Pulmonary artery endothelial cell (primary cell): ENCODE results near the gene KANTR. TPM values are rescaled to one million over a fixed set of nuclear protein-coding genes. Genes with fewer than 3 reads are reported as not detected.

Experiments used
- DNase-seq: peaks from one replicate; pipeline ENCODE4 v3.0.0-alpha.2; 2011; ENCODE audit warnings: low read depth, low spot score
- total RNA-seq: library from RNA; depleted of rRNA; stranded (reverse); fragments of >200 nt; gene quantifications from 2 replicates; pipeline ENCODE4 v1.2.3, GENCODE V29; 2014

Gene KANTR
- total RNA-seq, 1 donor from 2014 or later, result 4.6 TPM

DNA sequence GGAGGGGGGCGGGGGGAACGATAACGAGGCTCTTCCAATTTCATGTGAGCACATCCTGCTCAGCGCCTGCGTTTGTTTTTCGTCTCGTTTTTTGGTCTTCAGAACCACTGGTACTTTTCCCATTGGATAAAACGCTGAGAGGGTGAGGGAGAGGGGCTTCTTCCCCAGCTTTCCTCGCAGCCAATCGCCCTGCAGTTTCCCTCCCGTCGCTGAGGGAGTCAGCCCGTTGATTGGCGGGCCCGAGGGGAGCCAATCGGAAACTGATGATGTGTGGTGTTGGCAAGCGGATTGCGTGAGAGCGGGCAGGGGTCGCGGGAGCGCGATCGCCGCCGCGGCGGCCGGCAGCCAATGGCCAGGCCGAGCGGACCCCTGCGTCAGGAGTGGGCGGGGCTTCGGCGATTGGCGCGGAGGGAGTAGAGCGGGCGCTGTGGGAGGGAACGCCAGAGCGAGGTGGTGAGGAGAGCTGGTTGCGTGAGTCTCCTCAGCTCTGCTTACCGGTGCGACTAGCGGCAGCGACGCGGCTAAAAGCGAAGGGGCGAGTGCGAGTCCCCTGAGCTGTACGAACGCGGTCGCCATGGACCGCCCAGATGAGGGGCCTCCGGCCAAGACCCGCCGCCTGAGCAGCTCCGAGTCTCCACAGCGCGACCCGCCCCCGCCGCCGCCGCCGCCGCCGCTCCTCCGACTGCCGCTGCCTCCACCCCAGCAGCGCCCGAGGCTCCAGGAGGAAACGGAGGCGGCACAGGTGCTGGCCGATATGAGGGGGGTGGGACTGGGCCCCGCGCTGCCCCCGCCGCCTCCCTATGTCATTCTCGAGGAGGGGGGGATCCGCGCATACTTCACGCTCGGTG is 11.8 kb upstream of the KANTR start, which contains the start of gene TSPYL2:
TSPYL2 (plus strand) TSS at position 443 of the 848 bp plus-strand sequence; CDS start at position 575, 132 bp downstream.
- peak; percentile 90 for DNase-seq

DNA sequence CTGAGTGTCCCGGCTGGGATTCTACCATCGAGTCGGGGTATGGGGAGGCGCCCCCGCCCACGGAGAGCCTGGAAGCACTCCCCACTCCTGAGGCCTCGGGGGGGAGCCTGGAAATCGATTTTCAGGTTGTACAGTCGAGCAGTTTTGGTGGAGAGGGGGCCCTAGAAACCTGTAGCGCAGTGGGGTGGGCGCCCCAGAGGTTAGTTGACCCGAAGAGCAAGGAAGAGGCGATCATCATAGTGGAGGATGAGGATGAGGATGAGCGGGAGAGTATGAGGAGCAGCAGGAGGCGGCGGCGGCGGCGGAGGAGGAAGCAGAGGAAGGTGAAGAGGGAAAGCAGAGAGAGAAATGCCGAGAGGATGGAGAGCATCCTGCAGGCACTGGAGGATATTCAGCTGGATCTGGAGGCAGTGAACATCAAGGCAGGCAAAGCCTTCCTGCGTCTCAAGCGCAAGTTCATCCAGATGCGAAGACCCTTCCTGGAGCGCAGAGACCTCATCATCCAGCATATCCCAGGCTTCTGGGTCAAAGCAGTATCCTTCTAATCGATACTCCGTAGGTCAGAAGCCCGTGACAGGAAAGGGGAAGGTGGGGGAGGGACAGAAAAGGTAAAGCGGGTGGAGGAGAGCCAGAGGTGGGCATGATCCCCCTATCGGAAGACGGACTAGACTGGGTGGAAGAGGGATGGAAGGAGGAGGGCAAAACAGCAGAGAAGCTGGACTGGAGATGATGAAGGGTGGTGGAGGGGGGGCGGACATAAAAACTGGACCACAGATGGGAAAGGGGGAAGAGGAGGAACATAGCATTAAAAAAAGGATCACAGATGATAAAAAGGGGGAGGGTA is 10.9 kb upstream of the KANTR start:
- DNase-seq, result no peak

DNA sequence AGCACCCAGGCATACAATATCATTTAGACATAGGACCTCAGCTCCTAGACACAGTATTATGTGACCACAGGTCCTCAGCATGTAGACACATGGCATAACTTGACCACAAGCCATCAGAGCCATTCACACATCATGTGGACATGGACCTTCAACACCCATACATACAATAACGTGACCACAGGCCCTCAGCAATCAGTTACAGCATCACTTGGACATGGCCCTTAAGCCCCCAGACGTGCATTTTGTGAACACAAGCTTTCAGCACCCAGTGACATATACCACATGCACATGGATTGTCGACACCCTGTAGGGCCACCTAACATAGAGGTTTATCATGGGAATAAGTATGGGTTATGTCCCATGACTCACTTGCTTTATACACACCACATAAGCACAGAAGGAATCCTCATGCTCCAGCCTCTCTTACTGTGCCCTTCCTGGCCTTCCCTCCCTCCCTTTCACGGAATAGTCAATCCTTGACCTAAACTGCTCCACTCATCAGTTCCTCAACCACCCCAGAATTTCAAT is 9.8 kb upstream of the KANTR start:
- DNase-seq, result no peak

DNA sequence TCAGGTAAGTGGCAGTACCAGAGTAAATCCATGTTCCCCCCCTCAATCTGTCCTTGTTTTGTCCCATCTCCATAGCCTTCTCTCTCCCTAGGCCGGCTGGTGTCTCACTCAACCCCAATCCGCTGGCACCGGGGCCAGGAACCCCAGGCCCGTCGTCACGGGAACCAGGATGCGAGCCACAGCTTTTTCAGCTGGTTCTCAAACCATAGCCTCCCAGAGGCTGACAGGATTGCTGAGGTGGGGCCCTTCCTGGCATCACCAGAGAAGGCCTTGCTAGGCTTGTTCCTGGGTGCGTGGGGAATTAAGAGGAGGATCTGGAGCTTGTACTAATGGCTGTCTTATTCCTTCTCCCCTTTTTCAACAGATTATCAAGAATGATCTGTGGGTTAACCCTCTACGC is 9.1 kb upstream of the KANTR start:
- no peak for DNase-seq

DNA sequence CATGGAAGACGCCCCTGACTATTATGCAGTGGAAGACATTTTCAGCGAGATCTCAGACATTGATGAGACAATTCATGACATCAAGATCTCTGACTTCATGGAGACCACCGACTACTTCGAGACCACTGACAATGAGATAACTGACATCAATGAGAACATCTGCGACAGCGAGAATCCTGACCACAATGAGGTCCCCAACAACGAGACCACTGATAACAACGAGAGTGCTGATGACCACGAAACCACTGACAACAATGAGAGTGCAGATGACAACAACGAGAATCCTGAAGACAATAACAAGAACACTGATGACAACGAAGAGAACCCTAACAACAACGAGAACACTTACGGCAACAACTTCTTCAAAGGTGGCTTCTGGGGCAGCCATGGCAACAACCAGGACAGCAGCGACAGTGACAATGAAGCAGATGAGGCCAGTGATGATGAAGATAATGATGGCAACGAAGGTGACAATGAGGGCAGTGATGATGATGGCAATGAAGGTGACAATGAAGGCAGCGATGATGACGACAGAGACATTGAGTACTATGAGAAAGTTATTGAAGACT is 8.2 kb upstream of the KANTR start:
- DNase-seq, result no peak

DNA sequence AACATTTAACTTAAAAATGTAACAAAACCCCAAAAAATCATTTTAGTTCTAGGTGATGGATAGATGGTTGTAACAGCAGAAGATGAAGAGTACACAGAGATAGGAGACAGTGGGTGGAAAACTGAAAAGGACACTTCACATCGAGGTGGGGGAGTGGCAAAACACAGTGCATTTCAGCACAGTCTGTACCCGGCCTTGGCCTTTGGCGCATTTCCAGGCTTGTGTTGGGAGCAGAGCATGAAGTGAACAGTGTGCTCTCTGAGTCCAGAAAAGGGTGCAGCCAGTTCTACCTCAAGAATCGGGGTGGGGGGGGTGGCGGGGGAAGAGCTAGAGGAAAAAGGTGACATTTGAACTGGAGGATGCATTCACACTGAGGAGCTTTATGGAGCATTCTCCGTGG is 7.5 kb upstream of the KANTR start:
- DNase-seq, result no peak

DNA sequence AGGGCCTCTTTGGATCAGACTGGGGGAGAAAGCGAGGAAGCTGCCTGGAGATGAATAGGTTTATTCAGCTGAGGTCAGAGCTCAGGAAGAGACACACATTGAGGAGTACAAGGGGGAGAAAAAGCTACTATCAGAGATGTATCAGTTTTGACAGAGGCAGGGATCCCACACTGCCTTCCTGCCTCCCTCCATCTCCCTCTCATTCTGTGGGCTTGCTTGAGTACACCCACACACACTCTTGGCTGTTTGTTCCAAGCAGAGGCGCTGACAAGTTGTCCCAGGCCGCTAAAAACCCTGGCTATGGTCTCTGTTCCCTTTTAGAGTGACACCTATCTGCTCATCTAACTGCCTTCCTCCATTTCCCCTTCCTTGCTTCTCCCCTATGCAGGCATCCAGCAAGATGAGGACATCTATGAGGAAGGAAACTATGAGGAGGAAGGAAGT is 6.5 kb upstream of the KANTR start:
- DNase-seq, result no peak

DNA sequence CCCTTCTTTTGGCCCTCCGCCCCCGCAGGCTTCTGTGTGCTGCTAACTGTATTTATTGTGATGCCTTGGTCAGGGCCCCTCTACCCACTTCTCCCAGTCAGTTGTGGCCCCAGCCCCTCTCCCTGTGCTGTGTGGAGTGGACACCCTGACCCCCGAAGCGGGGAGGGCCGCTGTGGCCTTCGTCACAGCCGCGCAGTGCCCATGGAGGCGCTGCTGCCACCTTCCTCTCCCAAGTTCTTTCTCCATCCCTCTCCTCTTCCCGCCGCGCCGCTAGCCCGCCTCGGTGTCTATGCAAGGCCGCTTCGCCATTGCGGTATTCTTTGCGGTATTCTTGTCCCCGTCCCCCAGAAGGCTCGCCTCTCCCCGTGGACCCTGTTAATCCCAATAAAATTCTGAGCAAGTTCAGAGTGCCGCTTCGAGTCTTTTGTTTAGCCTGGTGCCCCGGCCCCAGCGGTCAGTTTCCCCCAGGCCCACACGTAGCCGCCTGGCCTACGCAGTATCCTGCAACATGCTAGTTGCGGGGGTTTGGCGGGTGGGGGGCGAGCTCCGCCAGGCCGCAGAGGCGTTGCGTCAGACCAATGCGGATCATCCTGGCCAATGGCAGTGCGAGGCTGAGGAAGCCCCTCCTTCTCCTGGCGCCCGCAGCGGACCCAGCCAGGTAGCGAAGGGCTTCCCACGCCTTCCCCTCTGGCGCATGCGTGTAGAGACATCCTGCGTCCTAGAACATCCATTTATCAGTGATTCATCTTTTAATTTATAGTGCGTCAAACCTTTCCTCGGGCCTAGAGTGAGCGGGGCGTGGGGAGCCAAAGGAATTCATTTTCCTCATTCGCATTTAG is 5.6 kb upstream of the KANTR start:
- DNase-seq, result peak; percentile 46

DNA sequence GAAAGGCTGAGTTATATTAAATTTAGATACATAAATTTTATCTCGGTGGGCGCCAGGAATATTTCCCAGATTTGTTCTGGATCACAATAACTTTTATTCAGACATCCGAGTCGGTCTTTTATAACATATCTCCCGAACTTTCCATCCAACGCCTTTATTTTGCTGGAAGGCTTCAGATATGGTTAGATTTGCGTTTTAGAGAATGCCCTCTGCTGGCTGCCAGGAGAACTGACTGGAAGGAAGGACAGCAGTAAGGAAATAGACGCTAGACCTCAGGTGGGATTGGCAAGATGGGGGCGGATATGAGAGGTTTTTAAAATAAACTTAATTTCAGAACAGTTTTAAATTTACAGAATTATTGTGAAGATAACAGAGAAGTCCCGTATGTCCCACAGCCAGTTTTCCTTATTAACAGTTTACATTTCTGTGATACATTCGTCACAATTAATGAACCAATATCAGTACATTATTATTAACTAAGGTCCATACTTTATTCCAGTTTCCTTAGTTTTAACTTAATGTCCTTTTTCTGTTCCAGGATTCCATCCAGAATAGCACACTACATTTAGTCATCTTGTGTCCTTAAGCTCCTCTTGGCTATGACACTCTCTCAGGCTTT is 4.6 kb upstream of the KANTR start:
- DNase-seq, result peak; percentile 19

DNA sequence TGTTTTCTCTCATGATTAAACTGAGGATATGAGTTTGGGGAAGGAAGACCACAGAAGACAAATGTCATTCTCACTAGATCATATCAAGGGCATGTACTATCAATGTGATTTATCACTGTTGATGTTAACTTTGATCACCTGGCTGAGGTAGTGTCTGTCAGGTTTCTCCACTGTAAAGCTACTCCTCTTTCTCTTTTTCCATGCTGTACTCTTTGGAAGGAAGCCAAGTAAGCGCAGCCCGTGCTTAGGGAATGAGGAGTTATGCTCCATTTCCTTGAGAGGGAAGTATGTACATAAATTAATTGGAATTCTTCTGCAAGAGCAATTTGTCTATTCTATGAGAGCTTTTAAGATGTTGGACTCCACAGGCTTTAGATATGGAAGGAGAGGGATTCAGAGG is 4.0 kb upstream of the KANTR start:
- no peak for DNase-seq

DNA sequence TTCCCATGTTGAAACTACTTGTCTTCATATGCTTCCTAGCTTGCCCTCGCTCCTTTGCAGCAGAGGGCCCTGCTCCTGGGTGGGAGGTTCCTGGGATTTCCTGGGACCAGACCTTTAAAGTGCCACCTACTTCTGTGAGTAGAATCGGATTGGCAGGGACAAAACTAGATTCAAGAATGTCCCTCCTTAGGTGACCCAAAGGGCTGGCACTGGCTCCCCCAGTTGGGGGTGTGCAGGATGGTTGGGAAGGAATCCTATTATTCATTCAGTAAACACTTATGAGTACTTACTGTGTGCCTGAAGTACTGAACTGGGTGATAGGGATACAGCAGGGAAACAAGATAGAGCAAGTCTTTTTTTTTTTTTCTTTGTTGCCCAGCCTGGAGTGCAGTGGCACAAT is 2.6 kb upstream of the KANTR start:
- no peak for DNase-seq

DNA sequence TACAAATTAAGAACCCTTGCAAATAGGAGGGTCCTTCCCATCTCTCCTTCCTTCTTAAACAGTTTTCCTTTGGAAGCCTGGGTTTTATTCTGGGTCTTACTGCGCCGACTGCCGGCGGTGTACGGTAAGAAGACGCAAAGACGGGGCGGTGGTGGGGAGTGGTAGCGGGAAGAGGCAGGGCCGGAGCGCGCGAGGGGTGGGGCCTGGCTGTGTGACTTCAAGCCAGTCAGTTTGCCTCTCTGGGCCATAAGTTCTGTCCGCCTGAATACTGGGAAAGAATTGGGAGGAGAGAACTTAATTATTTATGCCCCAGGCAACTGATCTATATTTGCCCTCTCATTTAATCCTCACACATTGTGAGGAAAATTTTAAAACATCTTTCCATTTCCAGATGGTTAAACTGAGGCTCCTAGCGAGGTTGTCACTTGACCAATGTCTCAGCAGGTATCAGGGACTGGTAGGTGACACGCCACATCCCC is 726 bp upstream of the KANTR start:
- peak; percentile 45 for DNase-seq

DNA sequence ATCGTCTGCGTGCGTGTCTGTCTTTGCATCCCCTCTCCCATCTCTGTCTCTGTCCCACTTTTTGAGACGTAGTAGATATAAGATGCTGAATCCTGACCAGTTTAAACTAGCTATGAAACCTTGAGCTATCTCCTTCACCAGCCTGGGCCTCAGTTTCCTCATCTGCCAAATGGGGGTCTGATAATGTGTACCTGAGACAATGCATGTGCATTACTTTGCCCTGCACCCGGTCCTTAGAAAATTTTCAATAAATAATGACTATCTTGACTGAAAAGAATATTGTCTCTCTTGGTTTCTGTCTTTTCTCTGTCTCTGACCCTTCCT is 602 bp downstream of the KANTR start:
- no peak for DNase-seq

DNA sequence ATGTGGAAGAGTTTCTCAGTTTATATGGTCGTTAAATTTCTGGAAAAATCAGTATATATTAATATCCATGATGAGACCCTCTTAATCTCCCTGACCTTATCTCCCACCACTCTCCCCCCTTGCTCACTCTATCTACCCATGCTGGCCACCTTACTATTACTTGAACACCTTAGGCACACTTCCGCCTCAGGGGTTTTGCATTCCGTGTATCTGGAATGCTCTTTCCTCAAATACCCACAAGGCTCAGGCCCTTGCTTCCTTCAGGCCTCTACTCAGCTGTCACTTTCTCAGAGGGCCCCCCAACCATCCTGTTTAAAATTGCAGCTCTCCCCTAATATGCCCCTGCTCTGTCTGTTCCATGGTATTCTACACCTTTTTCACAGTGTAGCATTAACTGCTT is 1.9 kb downstream of the KANTR start:
- DNase-seq, result no peak

DNA sequence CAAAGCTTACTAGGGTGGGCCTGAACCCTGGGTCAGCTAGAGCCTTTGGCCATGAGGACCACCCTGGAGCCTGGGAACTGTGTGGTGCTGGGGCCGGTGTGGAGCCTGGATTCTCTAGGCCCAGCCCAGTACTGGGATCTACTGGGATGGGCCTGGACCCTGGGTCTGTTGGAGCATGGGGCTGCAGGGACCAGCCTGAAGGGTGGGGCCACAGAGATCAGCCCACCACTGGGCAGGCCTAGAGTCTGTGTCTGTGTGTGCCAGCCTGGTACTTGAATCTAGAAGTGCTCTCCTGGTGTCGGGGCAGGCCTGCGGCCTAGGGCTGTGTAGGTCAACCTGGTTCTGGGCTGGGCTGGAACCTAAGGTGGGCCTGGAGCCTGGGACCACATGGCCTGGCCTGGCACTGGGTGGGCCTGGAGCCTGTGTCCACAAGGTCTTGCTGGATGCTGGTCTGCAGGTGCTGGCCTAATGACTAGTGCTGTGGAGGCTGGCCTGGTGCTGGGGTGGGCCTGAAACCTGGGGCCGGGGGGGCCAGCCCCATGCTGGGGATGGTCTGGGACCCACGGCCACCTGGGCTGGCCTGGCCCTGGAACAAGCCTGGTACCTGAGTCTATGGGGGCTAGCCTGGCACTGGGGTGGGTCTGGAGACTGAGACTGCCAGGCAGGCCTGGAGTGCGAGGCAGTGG is 21.1 kb downstream of the KANTR start:
- DNase-seq, result no peak

DNA sequence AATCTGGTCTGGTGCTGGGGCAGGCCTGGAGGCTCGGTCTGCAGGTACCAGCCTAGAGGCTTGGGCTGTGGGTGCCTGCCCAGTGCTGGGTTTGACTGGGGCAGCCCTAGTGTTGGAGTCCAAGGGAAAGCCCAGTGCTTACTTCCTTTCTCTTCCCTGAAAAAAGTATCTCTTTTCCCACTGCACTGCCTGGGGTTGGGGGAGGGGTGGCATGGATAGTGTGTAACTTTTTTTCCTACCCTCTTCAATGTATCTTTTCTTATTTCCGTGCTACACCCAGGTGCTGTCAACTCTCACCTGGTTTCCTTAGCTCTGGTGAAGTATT is 21.6 kb downstream of the KANTR start:
- DNase-seq, result no peak

DNA sequence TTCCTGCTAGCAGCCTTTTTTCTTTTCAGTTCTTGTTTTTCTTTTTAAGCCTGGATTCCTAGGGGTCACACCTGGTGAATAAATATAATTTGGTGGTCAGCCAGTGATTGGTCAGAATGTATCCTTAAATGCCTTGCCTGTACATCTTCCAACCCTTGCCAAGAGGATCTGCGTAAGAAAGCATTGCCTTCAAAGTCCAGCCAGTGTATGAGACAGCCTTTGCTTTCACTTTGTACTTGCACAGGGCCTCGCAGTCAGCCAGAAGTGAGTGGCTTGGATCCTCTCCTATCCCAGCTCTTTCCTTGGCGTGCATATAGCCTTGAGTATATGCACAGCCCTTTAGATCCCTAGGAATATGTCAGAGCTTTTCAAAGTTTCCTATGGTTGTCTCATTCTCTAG is 22.2 kb downstream of the KANTR start:
- no peak for DNase-seq

DNA sequence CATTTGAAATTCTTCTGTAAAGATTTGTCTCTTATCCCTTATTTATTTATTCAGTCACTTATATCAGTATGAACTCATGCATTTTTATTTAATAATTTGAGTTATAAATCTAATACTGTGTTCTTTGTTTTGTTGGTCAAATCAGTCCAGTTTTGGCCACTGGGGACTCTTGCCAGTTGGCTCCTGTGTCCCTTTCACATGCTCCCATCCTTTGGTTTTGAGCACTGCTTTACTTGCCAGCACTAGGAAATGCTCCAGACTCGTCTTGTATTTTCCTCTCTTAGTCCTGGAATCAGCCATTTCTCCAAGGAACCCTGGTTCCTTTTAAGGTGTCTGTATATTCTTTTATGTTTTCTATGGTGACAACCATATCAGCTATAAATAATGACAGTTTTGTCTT is 28.1 kb downstream of the KANTR start:
- DNase-seq, result no peak

DNA sequence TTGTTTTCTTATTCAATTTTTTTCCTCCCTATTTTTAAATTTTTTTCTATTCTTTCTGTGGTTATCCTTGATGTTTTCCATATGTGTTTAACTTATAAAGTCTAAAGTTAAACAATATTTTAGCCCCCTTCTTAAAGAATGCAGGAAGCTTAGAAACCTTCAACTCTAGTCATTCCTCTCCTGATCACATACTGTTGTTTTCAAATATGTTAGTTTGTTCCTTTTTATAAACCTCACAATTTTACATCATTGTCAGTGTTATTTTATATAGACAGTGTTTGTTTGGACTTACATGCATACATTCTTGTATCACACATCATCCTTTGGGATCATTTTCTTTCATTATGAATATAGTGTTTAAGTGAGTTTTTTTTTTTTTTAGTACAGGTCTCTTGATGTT is 31.6 kb downstream of the KANTR start:
- DNase-seq, result no peak

DNA sequence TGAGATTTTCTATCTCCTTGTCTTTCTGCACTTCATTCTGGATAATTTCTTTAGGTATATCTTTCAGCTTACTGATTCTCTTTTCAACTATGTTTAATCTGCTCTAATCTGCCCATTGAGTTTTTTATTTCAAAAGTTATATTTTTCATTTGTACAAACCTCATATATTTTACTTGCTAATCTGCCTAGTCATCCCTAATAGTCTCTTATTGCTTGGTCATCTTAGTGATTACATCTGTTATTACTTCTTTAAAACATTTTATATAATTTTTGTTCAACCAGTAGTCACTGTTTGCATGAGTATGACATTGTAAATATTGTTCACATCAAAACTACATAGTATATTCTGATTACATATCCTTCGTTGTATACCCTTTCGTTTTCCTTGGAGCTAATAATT is 32.4 kb downstream of the KANTR start:
- DNase-seq, result no peak
